ENCODE results near the gene FPR3.

FPR3 gene

DNA sequence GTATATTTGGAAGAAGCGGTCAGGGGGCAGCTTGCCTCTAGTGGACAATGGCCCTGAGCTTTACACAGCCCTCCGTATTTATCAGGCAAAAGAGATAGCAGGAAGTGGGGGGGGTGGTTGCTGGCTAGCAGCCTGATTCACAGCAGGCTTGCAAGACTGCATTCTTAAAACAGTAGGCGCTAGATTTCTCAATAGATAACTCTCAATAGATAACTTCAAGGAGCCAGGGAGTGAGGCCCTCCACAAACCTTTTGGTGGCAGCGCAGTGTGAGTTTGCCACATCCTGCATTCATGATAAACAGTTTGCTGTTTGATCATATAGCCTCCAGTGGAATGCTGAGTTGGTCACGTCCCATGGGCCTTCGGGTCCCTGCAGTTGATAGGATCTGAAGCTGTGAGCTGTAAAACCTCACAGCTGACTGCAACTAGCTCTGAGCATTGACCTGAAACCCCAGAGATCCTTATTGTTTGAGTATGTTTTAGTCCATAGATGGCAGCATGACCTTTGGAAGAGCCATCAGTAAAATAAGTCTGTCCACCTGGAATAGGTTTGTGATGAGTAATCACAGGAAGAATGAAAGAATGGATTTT lies 12.2 kb downstream of the FPR3 start:
- no peak for ATAC-seq
- DNase-seq: no peak

DNA sequence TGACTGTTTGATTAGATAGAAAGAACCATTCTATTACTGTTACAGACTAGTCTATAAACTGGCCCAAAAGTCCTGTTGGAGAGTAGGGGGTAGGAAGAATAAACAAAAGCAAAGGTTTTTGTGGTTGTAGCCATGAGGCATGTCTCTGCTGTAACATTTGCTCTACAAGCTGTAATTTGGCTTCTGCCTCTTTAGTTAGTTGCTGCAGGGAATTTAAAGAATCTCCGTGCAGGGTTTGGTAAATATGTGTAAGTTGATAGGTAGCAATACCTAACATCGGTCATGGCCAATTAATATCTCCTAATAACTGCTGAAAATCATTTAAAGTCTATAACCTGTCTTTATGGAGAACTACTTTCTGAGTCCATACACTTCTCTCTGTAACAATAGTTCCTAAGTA lies 13.0 kb downstream of the FPR3 start:
- no peak for DNase-seq
- ATAC-seq: no peak

DNA sequence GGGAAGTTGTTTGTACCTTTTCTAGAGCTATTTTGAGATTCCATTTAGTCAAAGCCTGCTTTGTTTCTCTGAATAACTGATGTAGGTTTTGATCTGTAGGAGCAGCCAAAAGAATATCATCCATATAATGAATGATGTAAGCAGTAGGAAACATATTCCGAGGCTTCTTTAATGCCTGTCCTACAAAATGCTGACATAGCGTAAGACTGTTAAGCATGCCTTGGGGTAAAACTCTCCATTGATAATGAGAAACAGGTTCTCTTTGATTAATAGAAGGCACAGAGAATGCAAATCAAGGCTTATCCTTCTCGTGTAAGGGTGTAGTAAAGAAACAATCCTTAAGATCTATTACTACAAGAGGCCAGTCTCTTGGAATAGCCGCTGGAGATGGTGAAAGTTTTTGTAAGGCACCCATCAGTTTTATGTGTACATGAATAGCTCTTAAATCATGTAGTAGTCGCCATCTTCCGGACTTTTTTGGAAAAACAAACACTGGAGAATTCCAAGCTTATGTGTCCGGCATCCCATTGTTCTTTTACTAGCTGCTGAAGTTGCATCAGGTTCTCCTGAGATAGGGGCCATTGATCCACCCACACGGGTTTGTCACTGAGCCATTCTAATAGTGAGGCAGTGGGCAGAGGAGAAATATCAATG lies 13.5 kb downstream of the FPR3 start:
- ATAC-seq: no peak
- no peak for DNase-seq

GRCh38 chr19:51809787-51810186 lies 14.8 kb downstream of the FPR3 start:
- DNase-seq: no peak
- ATAC-seq: no peak

GRCh38 chr19:51810223-51810622 lies 15.3 kb downstream of the FPR3 start:
- ATAC-seq (no peak), DNase-seq (no peak)

DNA sequence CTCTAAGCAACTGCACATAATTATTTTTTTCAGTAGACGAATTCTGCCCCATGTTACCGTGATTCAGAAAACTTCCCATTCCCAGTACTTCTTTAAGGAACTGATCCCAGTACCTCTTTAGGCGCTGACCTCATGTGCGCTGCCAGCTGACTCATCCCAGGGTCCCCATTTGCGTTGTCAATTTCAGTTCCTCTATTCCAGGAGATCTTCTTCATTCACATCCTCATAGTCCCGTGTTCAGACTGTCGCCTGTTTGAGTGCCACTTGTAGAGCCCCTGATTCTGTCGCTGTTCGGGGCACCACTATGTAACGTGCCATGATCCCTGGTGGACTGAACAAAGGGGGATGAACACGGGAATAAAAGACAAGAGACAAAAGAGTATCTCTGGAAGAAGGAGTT lies 16.4 kb downstream of the FPR3 start:
- DNase-seq: no peak
- ATAC-seq: no peak

DNA sequence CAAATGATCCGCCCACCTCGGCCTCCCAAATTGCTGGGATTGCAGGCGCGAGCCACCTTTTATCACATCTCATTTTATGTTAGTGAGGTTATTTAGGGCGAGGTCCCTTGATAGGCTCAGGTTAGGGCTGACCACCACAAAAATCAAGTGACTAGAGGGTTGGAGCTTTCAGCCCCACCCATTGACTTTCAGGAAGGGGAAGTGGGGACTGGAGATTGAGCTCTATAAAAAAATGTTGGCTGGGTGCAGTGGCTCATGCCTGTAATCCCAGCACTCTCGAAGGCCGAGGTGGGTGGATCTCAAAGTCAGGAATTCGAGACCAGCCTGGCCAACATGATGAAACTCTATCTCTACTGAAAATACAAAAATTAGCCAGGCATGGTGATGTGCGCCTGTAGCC lies 20.1 kb downstream of the FPR3 start:
- ATAC-seq (no peak), DNase-seq (no peak)

- ATAC-seq: no peak
- DNase-seq: no peak
Observed at GRCh38 chr19:51816711-51817110, 21.8 kb downstream of the FPR3 start.

- DNase-seq (no peak), ATAC-seq (no peak)
Observed at GRCh38 chr19:51820011-51820410, 25.1 kb downstream of the FPR3 start.

GRCh38 chr19:51820831-51821446 lies 26.0 kb downstream of the FPR3 start:
- DNase-seq (no peak), ATAC-seq (no peak)

DNA sequence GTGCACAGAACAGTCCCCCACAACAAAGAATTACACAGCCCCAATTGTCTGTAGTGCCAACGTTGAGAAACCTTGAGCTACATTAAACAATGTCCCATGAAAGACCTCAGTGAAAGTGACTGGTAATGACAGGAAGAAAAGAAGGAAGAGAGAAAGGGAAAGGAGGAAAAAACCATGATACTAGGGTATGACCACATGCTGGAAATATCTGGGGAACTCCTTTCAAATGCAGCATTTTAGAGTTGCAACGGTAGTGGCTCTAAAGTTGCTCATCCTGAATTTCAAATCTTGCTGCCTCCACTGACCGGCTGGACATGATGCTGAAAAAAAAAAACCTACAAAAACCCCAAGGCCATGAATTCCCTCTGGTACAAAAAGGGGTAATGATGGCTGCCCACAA lies 26.5 kb downstream of the FPR3 start:
- DNase-seq (no peak), ATAC-seq (no peak)

DNA sequence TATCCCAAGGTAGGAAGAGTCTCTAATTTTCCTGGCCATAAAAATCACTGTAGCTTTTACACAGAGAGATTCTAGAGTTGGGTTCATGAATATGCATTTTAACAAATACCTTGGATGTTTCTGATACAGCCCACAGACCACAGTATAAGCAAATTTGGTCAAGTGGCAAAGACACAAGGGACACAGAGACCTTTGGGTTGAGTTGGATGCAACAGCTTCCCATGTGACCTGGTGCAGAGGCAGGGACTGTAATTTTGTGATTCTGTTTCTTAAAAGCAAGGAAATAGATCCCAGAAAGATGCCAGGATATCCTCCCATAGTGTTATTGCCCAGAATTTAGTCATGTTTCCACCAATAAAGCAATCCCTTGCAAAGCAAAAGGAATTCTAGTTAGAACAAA lies 27.0 kb downstream of the FPR3 start:
- DNase-seq (no peak), ATAC-seq (no peak)

GRCh38 chr19:51822325-51822724 lies 27.4 kb downstream of the FPR3 start:
- DNase-seq: no peak

GRCh38 chr19:51822946-51823345 lies 28.0 kb downstream of the FPR3 start:
- ATAC-seq: no peak
- DNase-seq: no peak

More at GRCh38 chr19:51822325-51822724, 27.4 kb downstream of the FPR3 start:
- ATAC-seq: no peak

- DNase-seq: no peak
- no peak for ATAC-seq
Observed at GRCh38 chr19:51824281-51825005, 29.5 kb downstream of the FPR3 start.

GRCh38 chr19:51830274-51830673 lies 35.3 kb downstream of the FPR3 start:
- no peak for DNase-seq

DNA sequence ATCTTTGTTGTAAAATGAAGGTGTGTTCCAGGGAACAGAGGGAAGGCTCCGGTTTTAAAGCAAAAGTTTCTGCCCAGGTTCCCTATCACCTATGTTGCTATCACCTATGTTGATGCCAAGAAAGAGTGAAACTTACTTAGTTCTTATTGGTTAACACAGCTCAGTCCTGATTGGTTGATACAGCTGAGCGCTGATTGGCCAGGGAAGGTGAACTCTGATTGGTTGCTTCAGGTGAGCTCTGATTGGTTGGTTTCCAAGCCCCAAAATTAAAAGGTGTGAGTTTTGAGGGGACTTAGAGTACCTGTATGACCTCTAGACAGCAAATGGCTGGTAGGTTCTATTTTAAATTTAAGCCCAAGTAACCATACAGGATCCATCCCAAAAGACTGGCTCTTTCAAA lies 42.2 kb downstream of the FPR3 start:
- no peak for ATAC-seq

More at GRCh38 chr19:51830274-51830673, 35.3 kb downstream of the FPR3 start:
- no peak for ATAC-seq

DNA sequence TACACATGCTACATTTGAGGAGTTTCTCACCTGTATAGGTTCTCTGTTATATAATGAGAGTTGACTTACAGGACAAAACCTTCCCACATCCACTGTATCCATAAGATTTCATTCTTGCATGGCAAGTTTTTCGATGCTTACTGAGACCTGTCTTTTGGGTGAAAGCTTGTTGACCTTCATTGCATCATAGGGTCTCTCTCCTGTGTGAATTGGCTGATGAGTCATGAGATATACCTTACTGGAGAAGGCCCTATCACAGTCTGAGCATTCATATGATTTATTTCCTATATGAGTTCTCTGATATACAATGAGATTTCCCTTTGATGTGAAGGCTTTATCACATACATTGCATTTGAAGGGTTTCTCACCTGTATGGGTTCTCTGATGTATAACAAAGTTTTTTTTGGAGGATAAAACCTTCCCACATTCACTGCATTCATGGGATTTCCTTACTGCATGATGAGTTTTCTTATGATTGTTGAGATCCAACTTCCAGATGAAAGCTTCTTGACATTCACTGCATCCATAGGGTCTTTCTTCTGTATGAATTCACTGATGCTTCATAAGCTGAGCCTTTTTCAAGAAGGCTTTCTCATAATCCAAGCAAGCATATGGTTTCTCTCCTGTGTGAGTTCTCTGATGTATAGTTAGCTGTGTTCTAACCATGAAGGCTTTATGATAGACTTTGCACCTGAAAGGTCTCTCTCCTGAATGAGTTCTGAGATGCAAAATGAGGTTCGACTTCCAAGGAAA lies 67.1 kb downstream of the FPR3 start:
- no peak for DNase-seq
- no peak for ATAC-seq

More for the DNA sequence above, 42.2 kb downstream of the FPR3 start:
- DNase-seq: no peak

- no peak for ATAC-seq
- no peak for DNase-seq
Observed at GRCh38 chr19:51873097-51873496, 78.1 kb downstream of the FPR3 start.
